IPS-18c (cell line): Measurements from ENCODE around the gene MICAL1.

Experiments
- H3K4me3 ChIP-seq: 2 replicates; pipeline ENCODE4 v1.7.0; 2013; ENCODE audit warnings: low read depth, mild to moderate bottlenecking, low read length, moderate library complexity; ENCODE audit not compliant: insufficient read depth
- H3K9me3 ChIP-seq: one replicate; pipeline ENCODE4 v1.6.1; 2013; ENCODE audit warnings: mild to moderate bottlenecking, low read length, moderate library complexity; ENCODE audit not compliant: control insufficient read depth, insufficient read depth

MICAL1 gene

DNA sequence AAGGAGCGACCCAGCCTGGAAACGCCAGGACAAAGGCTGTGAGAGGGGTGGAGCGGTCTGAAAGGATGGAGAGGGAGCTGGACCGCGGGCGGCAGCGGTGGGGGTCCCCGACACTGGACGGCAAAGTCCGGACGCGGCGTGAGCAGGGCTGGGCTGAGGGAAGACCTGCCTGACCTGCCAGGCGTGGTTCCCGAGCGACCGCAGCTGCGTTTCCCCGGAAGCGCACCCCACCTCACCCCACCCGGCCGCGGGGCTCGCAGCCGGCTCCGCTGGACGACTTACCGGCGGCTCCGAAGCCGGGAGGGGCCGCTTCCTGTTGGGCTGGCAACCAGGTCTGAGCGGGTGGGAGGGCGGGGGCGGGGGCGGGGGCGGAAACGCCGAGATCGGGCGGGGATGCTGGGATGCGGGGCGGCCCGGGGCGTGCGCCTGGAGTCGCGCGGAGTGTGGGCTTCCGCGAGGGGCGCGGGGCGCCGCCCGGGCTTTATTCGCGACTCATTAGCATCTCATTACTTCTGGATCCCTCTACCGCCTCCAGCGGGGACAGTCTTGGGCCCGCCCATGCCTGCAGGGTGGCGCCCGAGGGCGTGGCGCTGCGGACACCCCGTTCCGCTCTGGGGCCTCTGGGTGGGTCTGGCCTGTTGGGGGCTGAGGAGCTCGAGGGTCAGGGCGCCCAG, at the start of gene MICAL1:
MICAL1 (minus strand) TSS at position 336 of the 674 bp plus-strand sequence. CDS start 1,576 bp downstream, outside the sequence.
- no peaks in the 10 kb centered on the region for H3K9me3 ChIP-seq
- peak within 1 kb of the TSS; percentile 82 for H3K4me3 ChIP-seq

- no peaks in the 10 kb centered on the region for H3K9me3 ChIP-seq
Observed at GRCh38 chr6:109503327-109504224, 48.0 kb upstream of the MICAL1 start.

DNA sequence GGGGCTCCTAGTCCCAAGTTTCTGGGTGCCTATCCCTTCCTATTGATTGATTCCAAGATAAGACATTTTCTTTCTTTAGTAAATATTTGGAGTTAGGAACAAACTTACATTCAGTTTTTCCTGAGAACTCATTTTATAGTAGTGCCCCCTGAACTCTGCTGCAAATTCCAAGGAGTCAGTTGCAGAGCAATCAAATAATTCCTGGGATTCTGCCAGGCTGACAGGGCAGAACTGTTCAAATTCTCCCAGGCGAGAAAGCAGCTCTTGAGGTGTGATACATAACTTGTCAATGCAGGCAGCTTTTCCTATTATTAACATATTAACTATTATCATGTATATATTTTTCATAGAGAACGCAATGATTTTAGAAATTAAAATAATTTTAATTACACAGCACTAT, 43.4 kb upstream of the MICAL1 start:
- Histone ChIP-seq H3K9me3 (no peaks in the 10 kb centered on the region), H3K4me3 (no peak overlapping the region)

More at GRCh38 chr6:109503327-109504224, 48.0 kb upstream of the MICAL1 start:
- no peak overlapping the region for H3K4me3 ChIP-seq

DNA sequence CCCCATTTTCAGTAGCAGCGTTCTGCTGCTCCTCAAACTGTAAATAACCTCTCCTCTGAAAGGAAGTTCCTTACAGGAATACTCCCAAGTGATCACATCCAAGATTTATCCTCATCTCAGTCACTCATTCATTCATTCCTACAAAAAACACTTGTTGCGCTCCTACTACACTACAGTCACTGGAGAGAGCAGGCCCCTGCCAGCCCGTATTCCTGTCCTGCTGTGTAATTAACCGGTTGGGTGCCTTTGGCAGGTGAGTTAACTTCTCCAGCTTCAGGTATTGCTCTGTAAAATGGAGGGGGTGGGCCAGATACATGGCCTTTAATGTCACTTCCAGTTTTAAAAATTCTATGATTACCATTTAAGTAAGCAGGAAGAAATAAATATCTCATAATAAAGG, 42.5 kb upstream of the MICAL1 start:
- no peaks in the 10 kb centered on the region for H3K9me3 ChIP-seq
- H3K4me3 ChIP-seq = no peak overlapping the region

GRCh38 chr6:109496036-109496772, 40.6 kb upstream of the MICAL1 start:
- no peak overlapping the region for H3K4me3 ChIP-seq

DNA sequence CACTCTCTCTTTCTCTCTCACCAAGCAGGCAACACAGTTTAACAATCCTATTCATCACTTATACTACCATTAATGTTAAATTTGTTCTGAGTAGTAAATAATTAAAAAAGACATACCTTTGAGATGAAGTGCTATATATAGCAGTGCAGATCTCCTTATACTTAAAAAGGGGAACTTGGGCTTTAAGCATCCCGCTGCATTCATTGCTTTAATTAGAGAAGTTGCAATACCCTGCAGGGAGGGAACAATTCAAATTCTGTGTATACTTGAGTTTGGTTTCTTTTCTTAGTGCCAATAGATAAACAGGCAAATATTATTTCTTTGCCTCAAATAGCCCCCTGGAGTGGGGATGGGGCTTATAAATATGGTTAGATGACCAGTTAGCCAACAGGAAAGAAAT, 38.3 kb upstream of the MICAL1 start:
- Histone ChIP-seq H3K4me3 (no peak overlapping the region), H3K9me3 (no peaks in the 10 kb centered on the region)

More at GRCh38 chr6:109496036-109496772, 40.6 kb upstream of the MICAL1 start:
- no peaks in the 10 kb centered on the region for H3K9me3 ChIP-seq

- H3K4me3 ChIP-seq = no peak overlapping the region
- H3K9me3 ChIP-seq = no peaks in the 10 kb centered on the region
Observed at GRCh38 chr6:109491207-109491938, 35.8 kb upstream of the MICAL1 start.

- no peaks in the 10 kb centered on the region for H3K9me3 ChIP-seq
Observed at GRCh38 chr6:109490713-109491112, 35.1 kb upstream of the MICAL1 start.

DNA sequence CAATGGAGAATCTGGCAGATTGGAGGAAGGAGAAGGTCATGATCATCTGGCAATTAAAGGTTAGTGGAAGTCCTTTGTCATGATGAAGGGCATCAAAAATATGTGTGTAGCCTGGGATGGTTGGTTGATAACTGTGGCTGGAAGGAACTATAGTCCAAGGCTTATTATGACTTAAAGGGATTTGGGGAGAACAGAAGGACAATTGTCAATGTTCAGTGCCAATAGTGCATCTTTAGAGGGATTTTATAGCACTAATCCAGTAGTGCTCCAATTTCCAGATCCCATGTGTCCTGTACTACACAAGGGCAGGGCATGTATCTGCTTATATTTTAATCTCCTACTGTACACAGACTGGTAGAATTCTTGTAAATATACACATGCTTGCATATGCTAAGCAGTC, 32.4 kb upstream of the MICAL1 start:
- H3K4me3 ChIP-seq = no peak overlapping the region
- H3K9me3 ChIP-seq = peaks cover 3% of the 10 kb centered on the region

More at GRCh38 chr6:109490713-109491112, 35.1 kb upstream of the MICAL1 start:
- no peak overlapping the region for H3K4me3 ChIP-seq

- Histone ChIP-seq H3K4me3 (no peak overlapping the region), H3K9me3 (peaks cover 3% of the 10 kb centered on the region)
Observed at GRCh38 chr6:109486068-109486467, 30.5 kb upstream of the MICAL1 start.

GRCh38 chr6:109485266-109485935, 29.8 kb upstream of the MICAL1 start:
- H3K9me3 ChIP-seq = peaks cover 3% of the 10 kb centered on the region
- no peak overlapping the region for H3K4me3 ChIP-seq

- Histone ChIP-seq H3K4me3 (no peak overlapping the region), H3K9me3 (peaks cover 3% of the 10 kb centered on the region)
Observed at GRCh38 chr6:109484122-109484521, 28.6 kb upstream of the MICAL1 start.

GRCh38 chr6:109483735-109484057, 28.1 kb upstream of the MICAL1 start:
- Histone ChIP-seq H3K9me3 (peaks cover 3% of the 10 kb centered on the region), H3K4me3 (0 out of 2 replicates have a peak overlapping the region, but pooled peaks have one; percentile 32)

DNA sequence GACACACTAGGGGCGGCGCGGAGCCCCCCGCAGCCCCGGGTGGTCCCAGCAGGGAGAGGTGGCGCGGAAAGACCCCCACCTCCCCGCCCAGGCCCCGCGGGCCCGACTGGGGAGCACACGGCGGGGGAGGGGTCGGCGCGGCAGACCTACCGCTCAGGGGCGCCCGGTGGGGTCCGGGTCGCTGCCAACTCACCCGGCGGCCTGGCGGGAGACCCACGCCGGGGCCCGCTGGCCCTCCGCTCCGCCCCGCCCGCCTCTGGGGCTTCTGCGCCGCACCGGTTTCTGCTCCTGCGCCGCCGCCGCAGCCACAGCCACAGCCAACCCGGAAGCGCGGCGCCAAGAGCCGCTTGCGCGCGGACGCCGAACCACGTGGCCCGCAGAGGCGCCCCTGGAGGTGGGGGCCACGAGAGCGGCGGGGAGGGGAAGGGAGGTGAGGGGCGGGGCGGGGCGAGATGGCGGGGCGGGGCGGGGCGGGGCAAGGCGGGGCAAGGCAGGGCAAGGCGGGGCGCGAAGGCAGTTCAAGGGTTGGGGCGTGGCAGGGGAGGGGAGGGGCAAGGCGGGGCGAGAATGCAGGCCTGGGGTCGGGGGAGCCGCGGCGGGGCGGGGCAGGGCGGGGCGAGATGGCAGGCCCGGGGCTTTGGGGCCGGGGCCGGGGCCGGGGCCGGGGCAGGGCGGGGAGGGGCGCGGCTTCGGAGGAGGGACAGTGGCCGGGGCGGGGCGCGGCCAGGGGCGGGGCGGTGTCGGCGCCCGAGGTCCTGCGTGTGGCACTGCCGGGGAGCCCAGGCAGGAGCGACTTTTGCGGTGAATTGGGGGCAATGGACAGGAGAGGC, 27.5 kb upstream of the MICAL1 start, which contains the start of gene ZBTB24:
ZBTB24 (minus strand) TSS at position 315 of the 830 bp plus-strand sequence. CDS start 1,193 bp downstream, outside the sequence.
- peaks cover 3% of the 10 kb centered on the region for H3K9me3 ChIP-seq

GRCh38 chr6:109480993-109481480, 25.5 kb upstream of the MICAL1 start:
- Histone ChIP-seq H3K4me3 (peak overlapping the region; percentile 26; the same call in 1 of the 2 replicates), H3K9me3 (peaks cover 3% of the 10 kb centered on the region)

More for the DNA sequence above, 27.5 kb upstream of the MICAL1 start, which contains the start of gene ZBTB24:
- H3K4me3 ChIP-seq = peak within 1 kb of the TSS; percentile 89
